RWPE1 (cell line): ENCODE results near the gene SCN10A.

Experiments used
- CTCF ChIA-PET: fragments of 350-600 bp; sonication (Branson Sonifier 250); formaldehyde crosslinking; extraction: SDS; loops from one replicate; lab custom pipeline; 2021; lab: Yijun Ruan, JAX
- POLR2A ChIA-PET: fragments of 400-600 bp; formaldehyde crosslinking; extraction: SDS; loops from one replicate; lab custom pipeline; 2020; ENCODE audit warnings: antibody characterized with exemption; ENCODE audit not compliant: low non-redundant PET; lab: Yijun Ruan, JAX
- DNase-seq: peaks from one replicate; pipeline ENCODE4 v3.0.0; 2012; ENCODE audit warnings: low spot score
- H3K27ac ChIP-seq: fragments of 450-650 bp; 2 replicates; pipeline ENCODE4 v1.5.1; 2017
- CTCF ChIP-seq: fragments of 450-650 bp; conservative IDR thresholded peaks from 2 replicates; pipeline ENCODE4 v1.5.1; 2017; ENCODE audit warnings: low read depth, mild to moderate bottlenecking

SCN10A gene

GRCh38 chr3:38743043-38743442, 73.0 kb downstream of the SCN10A start:
- ChIA-PET CTCF (no interaction called here), POLR2A (no interaction called here)
- no peak overlapping the region for H3K27ac ChIP-seq
- TF ChIP-seq CTCF: no peak
- no peak for DNase-seq

DNA sequence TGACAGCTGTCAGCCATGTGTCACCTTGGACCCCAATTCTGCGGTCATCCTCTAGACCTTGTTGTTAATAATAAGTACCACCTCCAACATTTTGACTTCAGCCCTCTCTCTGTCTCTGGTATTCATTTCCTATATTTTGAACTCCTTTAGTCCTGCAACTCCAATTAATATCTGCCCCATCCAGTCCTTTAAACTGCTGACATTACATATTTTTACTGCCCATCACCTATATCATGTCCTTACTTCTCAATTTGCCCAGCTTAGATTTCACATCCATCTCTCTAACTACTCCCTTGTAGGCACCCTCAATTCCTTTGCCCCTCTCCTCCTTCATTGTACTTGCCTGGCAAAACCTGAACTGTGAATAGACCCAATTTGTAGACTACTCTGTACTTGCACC, 73.5 kb downstream of the SCN10A start:
- CTCF ChIA-PET: no interaction called here
- no peak for TF ChIP-seq CTCF
- POLR2A ChIA-PET: no interaction called here
- DNase-seq: no peak
- no peak overlapping the region for H3K27ac ChIP-seq

DNA sequence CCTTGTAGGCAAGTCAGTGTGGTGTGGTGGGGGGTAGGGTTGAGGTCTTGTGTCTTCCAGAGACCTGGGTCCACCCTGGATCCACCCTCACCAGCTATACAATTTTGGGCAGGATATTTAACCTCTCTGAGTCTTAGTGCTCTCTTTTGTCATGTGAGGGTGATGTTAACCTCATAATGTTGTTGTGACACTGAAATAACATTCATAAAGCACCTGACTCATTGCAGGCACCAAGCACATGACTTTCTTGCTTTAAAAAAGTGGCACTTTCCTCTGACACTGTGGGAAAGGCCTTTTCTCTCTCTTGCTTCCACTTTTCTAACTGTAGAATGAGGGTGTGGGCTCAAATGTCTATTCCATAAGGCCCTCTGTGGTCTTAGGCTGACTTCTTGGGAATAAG, 75.5 kb downstream of the SCN10A start:
- CTCF ChIA-PET: no interaction called here
- TF ChIP-seq CTCF: no peak
- POLR2A ChIA-PET: no interaction called here
- no peak for DNase-seq
- no peak overlapping the region for H3K27ac ChIP-seq

DNA sequence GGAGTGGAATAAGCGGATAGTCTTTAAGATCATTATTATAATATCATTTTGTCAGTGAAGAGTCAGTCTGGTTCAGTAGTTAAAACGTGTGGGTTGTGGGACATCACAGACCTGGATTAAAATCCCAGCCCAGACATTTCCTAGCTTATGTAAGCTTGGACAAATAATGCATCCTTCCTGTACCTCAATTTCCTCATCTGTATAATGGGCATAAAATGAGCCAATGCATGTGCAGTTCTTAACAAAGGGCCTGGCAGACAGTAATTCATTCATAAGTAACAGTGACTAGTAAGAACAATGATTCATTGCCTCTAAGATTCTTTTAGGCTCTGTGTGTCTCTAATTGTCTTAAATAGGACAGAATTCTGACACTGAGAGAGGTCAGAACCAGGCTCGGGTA, 76.1 kb downstream of the SCN10A start:
- POLR2A ChIA-PET: no interaction called here
- CTCF ChIA-PET: no interaction called here
- TF ChIP-seq CTCF: no peak
- no peak overlapping the region for H3K27ac ChIP-seq
- DNase-seq: no peak

DNA sequence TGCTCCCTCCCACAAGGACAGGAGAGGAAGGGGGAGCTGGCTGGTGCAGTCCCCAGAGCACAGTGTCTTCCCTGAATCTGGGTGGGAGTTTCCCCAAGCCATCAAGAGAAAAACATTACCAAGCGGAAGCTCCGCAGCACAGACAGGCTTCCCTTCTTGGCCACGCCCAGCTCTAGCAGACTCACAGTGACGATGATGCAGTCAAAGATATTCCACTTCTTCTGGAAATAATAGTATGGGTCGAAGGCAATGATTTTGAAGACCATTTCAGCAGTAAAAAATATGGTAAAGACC, 76.7 kb downstream of the SCN10A start:
- no peak overlapping the region for H3K27ac ChIP-seq
- CTCF ChIA-PET: no interaction called here
- POLR2A ChIA-PET: no interaction called here
- TF ChIP-seq CTCF: no peak
- no peak for DNase-seq

DNA sequence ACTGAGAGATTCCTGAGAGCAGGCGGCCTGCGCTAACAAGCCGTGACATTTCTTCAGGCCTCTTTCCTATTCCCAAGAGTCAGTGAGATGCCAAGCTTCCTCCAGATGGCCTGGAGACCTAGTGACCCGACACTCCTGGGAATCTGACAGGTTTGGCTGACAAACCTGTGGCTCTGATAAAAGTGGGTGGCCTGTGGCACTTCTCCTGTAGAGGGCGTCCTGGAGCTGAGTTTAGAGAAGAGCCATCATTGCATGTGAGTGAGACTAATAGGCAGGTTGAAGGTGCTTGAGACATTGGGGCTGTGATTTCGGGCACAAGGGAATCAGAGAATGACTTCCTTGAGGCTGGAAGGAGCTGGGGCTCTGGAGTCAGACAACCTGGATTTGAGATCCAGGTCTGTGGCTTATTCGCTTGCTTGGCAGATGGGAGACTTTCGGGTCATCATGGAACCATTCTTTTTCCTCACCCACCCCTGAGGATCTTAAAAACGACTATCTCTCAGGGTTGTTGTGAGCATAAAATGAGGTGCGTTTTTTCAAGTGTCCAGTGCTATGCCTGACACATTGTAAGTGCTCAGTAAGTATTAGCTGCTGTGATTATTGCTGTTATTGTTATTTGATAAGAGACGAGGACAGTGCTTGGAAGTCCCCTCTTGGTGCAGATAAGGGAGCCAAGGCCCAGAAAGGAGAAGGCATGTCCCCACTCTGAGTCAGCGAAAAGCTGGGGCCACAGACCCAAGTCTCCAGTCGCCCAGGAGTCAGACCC, 77.2 kb downstream of the SCN10A start:
- CTCF ChIA-PET: no interaction called here
- POLR2A ChIA-PET: no interaction called here
- no peak overlapping the region for H3K27ac ChIP-seq
- no peak for TF ChIP-seq CTCF
- no peak for DNase-seq
